ENCODE measurements around the gene GHR. TPM values are rescaled to one million over a fixed set of nuclear protein-coding genes. Genes with fewer than 3 reads are reported as not detected.

Gene GHR
- total RNA-seq, 2 donors from 2014 or later: 5.7 to 12.9 TPM

DNA sequence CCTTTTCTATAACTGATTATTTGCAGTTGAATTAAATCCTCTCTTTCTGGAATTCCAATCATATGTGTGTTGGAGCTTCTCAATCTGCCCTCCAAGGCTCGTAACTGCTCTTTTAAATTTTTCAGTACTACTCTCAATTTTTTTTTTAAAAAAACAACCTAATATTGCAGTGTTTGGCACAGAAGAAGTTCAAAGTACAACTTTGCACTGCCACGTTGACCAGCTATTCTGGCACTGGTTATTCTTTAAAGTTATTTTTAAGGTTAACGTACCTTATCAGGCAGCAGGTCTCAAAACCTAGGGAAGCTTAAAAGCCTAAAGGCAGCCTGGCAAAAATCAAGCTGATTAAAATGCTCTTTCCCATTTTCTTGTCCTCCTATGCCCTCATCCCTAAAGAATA lies 120.5 kb downstream of the GHR start:
- TF ChIP-seq CTCF (IDR thresholded peaks at IDR 0.05): no peak
- no peak for TF ChIP-seq POLR2A (IDR thresholded peaks at IDR 0.05)
- Histone ChIP-seq H3K4me1 (peaks cover 13% of the 10 kb centered on the region), H3K36me3 (replicated peaks in 1 of 2; ENCODE audit: insufficient read depth in 1 of 2, low read depth in 2 of 2) (no peaks in the 10 kb centered on the region), H3K27me3 (no peaks in the 10 kb centered on the region), H3K27ac (no peak overlapping the region), H3K4me3 (no peak overlapping the region), H3K9me3 (no peaks in the 10 kb centered on the region)
- intact Hi-C loops (cut with DNase I): no loop called here
- 22 to 23% methylated on average over 3 of the region's 3 CpGs for WGBS, 2 donors
- ATAC-seq: peak; percentile 71
- DNase-seq: peak in 2 of 4 donors; percentile 16 to 21

GRCh38 chr5:42545038-42545437 lies 121.8 kb downstream of the GHR start:
- DNase-seq: no peak
- TF ChIP-seq CTCF (IDR thresholded peaks at IDR 0.05) (no peak), POLR2A (IDR thresholded peaks at IDR 0.05) (no peak)
- intact Hi-C loops (cut with DNase I): no loop called here
- Histone ChIP-seq H3K4me1 (peaks cover 13% of the 10 kb centered on the region), H3K27ac (no peak overlapping the region), H3K27me3 (no peaks in the 10 kb centered on the region), H3K36me3 (replicated peaks in 1 of 2; ENCODE audit: insufficient read depth in 1 of 2, low read depth in 2 of 2) (no peaks in the 10 kb centered on the region), H3K9me3 (no peaks in the 10 kb centered on the region), H3K4me3 (no peak overlapping the region)
- 92 to 93% methylated on average over 3 of the region's 3 CpGs for WGBS, 2 donors
- no peak for ATAC-seq

GRCh38 chr5:42547141-42547540 lies 123.9 kb downstream of the GHR start:
- intact Hi-C loops (cut with DNase I): no loop called here
- peak in 1 of 4 donors; percentile 15 for DNase-seq
- no peak overlapping the region for H3K27ac ChIP-seq
- H3K27me3 ChIP-seq: no peaks in the 10 kb centered on the region
- peaks cover 13% of the 10 kb centered on the region for H3K4me1 ChIP-seq
- WGBS, 2 donors: 56 to 63% methylated on average over 2 of the region's 2 CpGs
- TF ChIP-seq CTCF (IDR thresholded peaks at IDR 0.05) (no peak), POLR2A (IDR thresholded peaks at IDR 0.05) (no peak)
- no peaks in the 10 kb centered on the region for H3K9me3 ChIP-seq
- H3K36me3 ChIP-seq (replicated peaks in 1 of 2; ENCODE audit: insufficient read depth in 1 of 2, low read depth in 2 of 2): no peaks in the 10 kb centered on the region
- H3K4me3 ChIP-seq: no peak overlapping the region
- no peak for ATAC-seq

GRCh38 chr5:42547894-42548293 lies 124.7 kb downstream of the GHR start:
- Histone ChIP-seq H3K9me3 (no peaks in the 10 kb centered on the region), H3K4me3 (no peak overlapping the region), H3K27me3 (no peaks in the 10 kb centered on the region), H3K4me1 (peaks cover 18% of the 10 kb centered on the region), H3K27ac (no peak overlapping the region), H3K36me3 (replicated peaks in 1 of 2; ENCODE audit: insufficient read depth in 1 of 2, low read depth in 2 of 2) (no peaks in the 10 kb centered on the region)
- DNase-seq (no peak), ATAC-seq (no peak)
- WGBS, 2 donors: 58 to 76% methylated on average over 1 of the region's 1 CpG
- intact Hi-C loops (cut with DNase I): no loop called here
- TF ChIP-seq CTCF (IDR thresholded peaks at IDR 0.05) (no peak), POLR2A (IDR thresholded peaks at IDR 0.05) (no peak)

DNA sequence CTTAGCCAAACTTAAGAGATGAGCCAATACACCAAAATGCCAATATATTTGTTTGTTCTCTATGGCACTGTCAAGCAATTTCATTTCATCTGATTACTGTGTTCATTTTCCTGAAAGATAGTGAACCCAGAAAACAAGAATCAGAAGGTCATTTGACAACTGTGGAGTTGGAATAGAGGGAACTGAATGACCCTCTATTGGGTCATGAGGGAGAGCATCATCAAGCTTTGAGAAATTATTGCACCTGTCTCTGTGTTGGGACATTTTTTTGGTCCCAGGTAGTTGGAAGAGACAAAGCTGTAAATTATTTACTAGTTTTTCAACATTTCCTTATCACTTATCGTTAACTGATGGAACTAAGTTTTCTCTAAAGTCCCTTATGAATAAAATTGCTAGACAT lies 129.4 kb downstream of the GHR start:
- Histone ChIP-seq H3K27me3 (no peaks in the 10 kb centered on the region), H3K9me3 (no peaks in the 10 kb centered on the region), H3K4me1 (peaks cover 7% of the 10 kb centered on the region), H3K27ac (no peak overlapping the region), H3K36me3 (replicated peaks in 1 of 2; ENCODE audit: insufficient read depth in 1 of 2, low read depth in 2 of 2) (no peaks in the 10 kb centered on the region), H3K4me3 (no peak overlapping the region)
- no peak for TF ChIP-seq POLR2A (IDR thresholded peaks at IDR 0.05)
- no peak for TF ChIP-seq CTCF (IDR thresholded peaks at IDR 0.05)
- intact Hi-C loops (cut with DNase I): no loop called here
- 9 to 19% methylated on average over 1 of the region's 1 CpG for WGBS, 2 donors
- DNase-seq (no peak), ATAC-seq (no peak)
